Stimulated activated CD4-positive, alpha-beta T cell treated with anti-CD3 and anti-CD28 coated beads, TNF-alpha, amount 100 ng/mL, for 1 hour (primary cell): ENCODE results near the gene SEMA3E.
"Not testable (repeated sequence)": the region's sequence is repeated elsewhere in the genome, so short reads cannot be mapped to it uniquely, and the experiment has no call there.

ENCODE experiments used
- DNase-seq, 3 donors: peaks; one replicate each; pipeline ENCODE4 v3.0.0-alpha.2; 2020; ENCODE audit warnings: low read depth in 3 of 3, low spot score in 1 of 3

SEMA3E gene

GRCh38 chr7:83648464-83649241 is at the start of gene SEMA3E:
SEMA3E (minus strand) TSS chr7:83649139.
- no peak for DNase-seq

- no peak for DNase-seq
These were observed 49.0 kb upstream of the SEMA3E start for GRCh38 chr7:83697804-83698530.

- DNase-seq: no peak
These were observed 47.2 kb upstream of the SEMA3E start for GRCh38 chr7:83696101-83696500.

GRCh38 chr7:83695128-83695960 is 46.4 kb upstream of the SEMA3E start:
- no peak for DNase-seq

GRCh38 chr7:83693256-83693655 is 44.3 kb upstream of the SEMA3E start:
- DNase-seq: no peak

GRCh38 chr7:83691095-83691494 is 42.2 kb upstream of the SEMA3E start:
- DNase-seq: no peak

- no peak for DNase-seq
These were observed 40.9 kb upstream of the SEMA3E start for GRCh38 chr7:83689855-83690254.

- no peak for DNase-seq
These were observed 37.5 kb upstream of the SEMA3E start for GRCh38 chr7:83686416-83686815.

GRCh38 chr7:83684928-83685327 is 36.0 kb upstream of the SEMA3E start:
- no peak for DNase-seq

- no peak for DNase-seq
These were observed 32.4 kb upstream of the SEMA3E start for GRCh38 chr7:83681200-83681778.

GRCh38 chr7:83677180-83677866 is 28.4 kb upstream of the SEMA3E start:
- DNase-seq: no peak

- not testable (repeated sequence) for DNase-seq
These were observed 24.4 kb upstream of the SEMA3E start for GRCh38 chr7:83673291-83673690.

- no peak for DNase-seq
These were observed 23.2 kb upstream of the SEMA3E start for GRCh38 chr7:83672157-83672556.

GRCh38 chr7:83663131-83663530 is 14.2 kb upstream of the SEMA3E start:
- DNase-seq: no peak

- DNase-seq: no peak
These were observed 9.2 kb upstream of the SEMA3E start for GRCh38 chr7:83658126-83658525.

GRCh38 chr7:83655951-83656556 is 7.1 kb upstream of the SEMA3E start:
- DNase-seq: no peak

- no peak for DNase-seq
These were observed 3.5 kb upstream of the SEMA3E start for GRCh38 chr7:83652481-83652880.

GRCh38 chr7:83649701-83650100 is 762 bp upstream of the SEMA3E start:
- no peak for DNase-seq

GRCh38 chr7:83646027-83646426 is 2.9 kb downstream of the SEMA3E start:
- DNase-seq: no peak

GRCh38 chr7:83643739-83644138 is 5.2 kb downstream of the SEMA3E start:
- no peak for DNase-seq
